Smooth muscle cell (in vitro differentiated cells): ENCODE data around the gene POLR3H. TPM values are rescaled to one million over a fixed set of nuclear protein-coding genes. Genes with fewer than 3 reads are reported as not detected.

Experiments
- DNase-seq: peaks from one replicate; lab custom pipeline; 2025; ENCODE audit not compliant: unreplicated experiment; lab: John Stamatoyannopoulos, UW
- H2AFZ ChIP-seq: fragments of 200-600 bp; sonication (generic); 2 replicates; pipeline ENCODE4 v1.6.0; 2016; ENCODE audit warnings: antibody characterized with exemption, low read depth, mild to moderate bottlenecking
- H3F3A ChIP-seq: fragments of 200-600 bp; sonication (generic); 2 replicates; pipeline ENCODE4 v1.6.0; 2017; ENCODE audit warnings: antibody characterized with exemption, low read depth
- H3K27ac ChIP-seq: fragments of 200-600 bp; sonication (generic); 2 replicates; pipeline ENCODE4 v1.5.1; 2016; ENCODE audit warnings: low read depth, mild to moderate bottlenecking
- H3K27me3 ChIP-seq: fragments of 200-600 bp; sonication (generic); 2 replicates; pipeline ENCODE4 v1.6.1; 2016; ENCODE audit warnings: low read depth, mild to moderate bottlenecking
- H3K36me3 ChIP-seq: fragments of 200-600 bp; sonication (generic); 2 replicates; pipeline ENCODE4 v1.5.1; 2016; ENCODE audit warnings: low read depth
- H3K4me1 ChIP-seq: fragments of 200-600 bp; sonication (generic); 2 replicates; pipeline ENCODE4 v1.5.1; 2016; ENCODE audit warnings: low read depth
- H3K4me2 ChIP-seq: fragments of 200-600 bp; sonication (generic); 2 replicates; pipeline ENCODE4 v1.6.0; 2016; ENCODE audit warnings: mild to moderate bottlenecking
- H3K4me3 ChIP-seq: fragments of 200-600 bp; sonication (generic); 2 replicates; pipeline ENCODE4 v1.5.1; 2016; ENCODE audit warnings: mild to moderate bottlenecking
- H3K79me2 ChIP-seq: fragments of 200-600 bp; sonication (generic); 2 replicates; pipeline ENCODE4 v1.6.0; 2016; ENCODE audit warnings: low read depth, mild to moderate bottlenecking
- H3K9ac ChIP-seq: fragments of 200-600 bp; sonication (generic); 2 replicates; pipeline ENCODE4 v1.6.0; 2016; ENCODE audit warnings: low read depth
- H3K9me3 ChIP-seq: fragments of 200-600 bp; sonication (generic); replicated peaks from 2 replicates; pipeline ENCODE4 v1.5.1; 2016; ENCODE audit warnings: low read depth
- H4K20me1 ChIP-seq: fragments of 200-600 bp; sonication (generic); 2 replicates; pipeline ENCODE4 v1.6.0; 2016; ENCODE audit warnings: low read depth
- CTCF ChIP-seq: fragments of 200-600 bp; sonication (generic); IDR thresholded peaks from 2 replicates; pipeline ENCODE4 v1.5.1; 2017; ENCODE audit warnings: borderline replicate concordance, mild to moderate bottlenecking, antibody characterized with exemption; ENCODE audit not compliant: insufficient read depth, poor library complexity, severe bottlenecking
- WGBS: methylation state at CpG from one replicate; pipeline ENCODE4 v1.1.7; 2016; ENCODE audit warnings: low lambda C conversion rate; 5-methylcytosine and 5-hydroxymethylcytosine counted together
- polyA plus RNA-seq: library from polyadenylated mRNA; unstranded; fragments of >200 nt; fragmentation: Nextera tagmentation; extraction: Ambion mirVana; gene quantifications from 2 replicates; pipeline ENCODE4 v1.2.1, GENCODE V29; 2016
- total RNA-seq: library from RNA; depleted of rRNA; stranded (reverse); fragments of >200 nt; gene quantifications from 2 replicates; pipeline ENCODE4 v1.2.3, GENCODE V29; 2014

POLR3H gene
- total and polyA plus RNA-seq, 2 experiments from 2014 or later, result 12.1 to 20.3 TPM

GRCh38 chr22:41551877-41552582, 7.8 kb upstream of the POLR3H start:
- Histone ChIP-seq H2AFZ (no peak overlapping the region), H3K4me3 (no peak overlapping the region), H3K9me3 (no peaks in the 10 kb centered on the region), H3K36me3 (no peaks in the 10 kb centered on the region), H4K20me1 (no peaks in the 10 kb centered on the region), H3K79me2 (no peaks in the 10 kb centered on the region), H3K27ac (no peak overlapping the region), H3K27me3 (no peaks in the 10 kb centered on the region), H3K9ac (no peak overlapping the region), H3K4me1 (peaks cover 2% of the 10 kb centered on the region), H3F3A (peaks cover 3% of the 10 kb centered on the region), H3K4me2 (no peak overlapping the region)
- no peak for TF ChIP-seq CTCF
- DNase-seq, result no peak
- WGBS, result 85% methylated on average over 11 of the region's 11 CpGs

- Histone ChIP-seq H3K79me2 (no peaks in the 10 kb centered on the region), H3K27me3 (no peaks in the 10 kb centered on the region), H3K27ac (no peak overlapping the region), H3F3A (no peaks in the 10 kb centered on the region), H3K9ac (no peak overlapping the region), H3K9me3 (no peaks in the 10 kb centered on the region), H3K4me1 (no peaks in the 10 kb centered on the region), H2AFZ (no peak overlapping the region), H3K36me3 (no peaks in the 10 kb centered on the region), H3K4me3 (no peak overlapping the region), H3K4me2 (no peak overlapping the region), H4K20me1 (no peaks in the 10 kb centered on the region)
- WGBS, result 92% methylated on average over 12 of the region's 12 CpGs
- no peak for DNase-seq
- no peak for TF ChIP-seq CTCF
Measured at GRCh38 chr22:41550952-41551491, 6.8 kb upstream of the POLR3H start.

DNA sequence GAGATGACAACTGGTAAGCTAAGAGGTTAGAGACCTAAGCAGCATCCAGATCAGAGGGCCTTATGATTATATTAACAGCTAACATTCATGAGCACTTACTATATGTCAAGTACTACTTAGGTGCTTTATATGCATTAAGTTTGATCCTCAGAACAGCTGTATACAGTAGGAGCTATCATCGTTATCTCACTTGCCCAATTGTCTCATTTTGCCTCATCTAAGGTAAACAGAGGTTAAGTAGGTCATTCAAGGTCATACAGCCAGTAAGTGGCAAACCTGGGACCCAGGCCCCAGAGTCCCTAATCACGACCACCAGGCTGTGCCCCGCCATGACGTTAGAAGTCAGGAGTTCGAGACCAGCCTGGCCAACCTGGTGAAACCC, 4.6 kb upstream of the POLR3H start:
- Histone ChIP-seq H3K9ac (no peak overlapping the region), H3K27ac (no peak overlapping the region), H3K79me2 (peaks cover 2% of the 10 kb centered on the region), H2AFZ (no peak overlapping the region), H3K27me3 (no peaks in the 10 kb centered on the region), H3K36me3 (no peaks in the 10 kb centered on the region), H3K9me3 (no peaks in the 10 kb centered on the region), H3K4me2 (no peak overlapping the region), H4K20me1 (no peaks in the 10 kb centered on the region), H3F3A (peaks cover 4% of the 10 kb centered on the region), H3K4me3 (no peak overlapping the region), H3K4me1 (peaks cover 7% of the 10 kb centered on the region)
- WGBS, result 95% methylated on average over 5 of the region's 5 CpGs
- DNase-seq, result no peak
- no peak for TF ChIP-seq CTCF
